ENCODE results near the gene TXNDC12. TPM values are rescaled to one million over a fixed set of nuclear protein-coding genes. Genes with fewer than 3 reads are reported as not detected.
A peak's percentile ranks its signal among the peaks of the same experiment; 100 is the strongest.
"Not testable (repeated sequence)": the region's sequence is repeated elsewhere in the genome, so short reads cannot be mapped to it uniquely, and the experiment has no call there.

Gene TXNDC12
- polyA plus RNA-seq, 3 donors from 2014 or later: 75.1 to 108 (median 78.1) TPM

- H3K27me3 Mint-ChIP-seq (ENCODE audit: low read depth in 3 of 3): peaks cover 8 to 26% (median 8%) of the 10 kb centered on the region in 3 donors
- H3K4me1 Mint-ChIP-seq: peaks cover 38 to 58% of the 10 kb centered on the region in 2 donors
- DNase-seq: no peak
- H3K4me3 Mint-ChIP-seq: peak overlapping the region in 1 of 5 donors; percentile 12
- no peaks in the 10 kb centered on the region for H3K9me3 Mint-ChIP-seq
- no peak overlapping the region for H3K27ac Mint-ChIP-seq
- H3K36me3 Mint-ChIP-seq: peaks cover 11 to 22% (median 11%) of the 10 kb centered on the region in 3 donors
Measured at GRCh38 chr1:52059321-52059720, 4.3 kb upstream of the TXNDC12 start.

- Mint-ChIP-seq H3K27me3 (ENCODE audit: low read depth in 3 of 3) (peaks cover 8 to 24% (median 8%) of the 10 kb centered on the region in 3 donors), H3K27ac (peak overlapping the region; percentile 51 to 99 (median 94)), H3K4me1 (peaks cover 46 to 61% of the 10 kb centered on the region in 2 donors), H3K4me3 (peak overlapping the region; percentile 92 to 96 (median 95)), H3K36me3 (peaks cover 4 to 11% (median 8%) of the 10 kb centered on the region in 3 donors), H3K9me3 (no peaks in the 10 kb centered on the region)
- DNase-seq: no peak
Measured at GRCh38 chr1:52057876-52058415, 3.0 kb upstream of the TXNDC12 start.

- DNase-seq: no peak
- Mint-ChIP-seq H3K4me3 (peak overlapping the region; percentile 92 to 96 (median 95)), H3K4me1 (peaks cover 47 to 68% of the 10 kb centered on the region in 2 donors)
Measured at GRCh38 chr1:52057255-52057654, 2.3 kb upstream of the TXNDC12 start.

GRCh38 chr1:52056937-52057231, 1.9 kb upstream of the TXNDC12 start:
- H3K36me3 Mint-ChIP-seq: peaks cover 4 to 12% (median 8%) of the 10 kb centered on the region in 3 donors
- DNase-seq: peak in 2 of 3 donors; percentile 75 to 77
- peaks cover 47 to 71% of the 10 kb centered on the region in 2 donors for H3K4me1 Mint-ChIP-seq
- peak overlapping the region; percentile 92 to 96 (median 95) for H3K4me3 Mint-ChIP-seq
- peak overlapping the region; percentile 93 to 99 (median 96) for H3K27ac Mint-ChIP-seq
- H3K27me3 Mint-ChIP-seq (ENCODE audit: low read depth in 3 of 3): peaks cover 8 to 24% (median 8%) of the 10 kb centered on the region in 3 donors
- H3K9me3 Mint-ChIP-seq: no peaks in the 10 kb centered on the region

More at GRCh38 chr1:52057255-52057654, 2.3 kb upstream of the TXNDC12 start:
- Mint-ChIP-seq H3K9me3 (no peaks in the 10 kb centered on the region), H3K27ac (peak overlapping the region; percentile 93 to 99 (median 96)), H3K36me3 (peaks cover 4 to 11% (median 6%) of the 10 kb centered on the region in 3 donors), H3K27me3 (ENCODE audit: low read depth in 3 of 3) (peaks cover 8 to 24% (median 8%) of the 10 kb centered on the region in 3 donors)

GRCh38 chr1:52056163-52056936, 1.4 kb upstream of the TXNDC12 start, which contains the start of gene BTF3L4:
Gene BTF3L4, plus strand, starts transcription at chr1:52056295. Its CDS starts 3,553 bp downstream, at chr1:52059848.
- H3K4me1 Mint-ChIP-seq: peaks cover 47 to 71% of the 10 kb centered on the region in 2 donors
- DNase-seq: peak; percentile 85 to 86 (median 85)
- H3K4me3 Mint-ChIP-seq: peak within 1 kb of the TSS; percentile 92 to 99 (median 95)
- H3K9me3 Mint-ChIP-seq: no peaks in the 10 kb centered on the region
- H3K27me3 Mint-ChIP-seq (ENCODE audit: low read depth in 3 of 3): peaks cover 8 to 24% (median 8%) of the 10 kb centered on the region in 3 donors
- H3K27ac Mint-ChIP-seq: peak within 1 kb of the TSS; percentile 93 to 99 (median 96)
- peaks cover 4 to 12% (median 8%) of the 10 kb centered on the region in 3 donors for H3K36me3 Mint-ChIP-seq

GRCh38 chr1:52055866-52056162, 823 bp upstream of the TXNDC12 start:
- Mint-ChIP-seq H3K27me3 (ENCODE audit: low read depth in 3 of 3) (peaks cover 8 to 24% (median 8%) of the 10 kb centered on the region in 3 donors), H3K4me3 (peak overlapping the region; percentile 92 to 99 (median 95)), H3K27ac (peak overlapping the region; percentile 87 to 99 (median 94)), H3K36me3 (peaks cover 4 to 9% (median 7%) of the 10 kb centered on the region in 3 donors), H3K9me3 (no peaks in the 10 kb centered on the region), H3K4me1 (peaks cover 47 to 75% of the 10 kb centered on the region in 2 donors)
- no peak for DNase-seq

- Mint-ChIP-seq H3K36me3 (peaks cover 3 to 6% (median 5%) of the 10 kb centered on the region in 3 donors), H3K4me3 (peak overlapping the region; percentile 92 to 99 (median 95)), H3K9me3 (no peaks in the 10 kb centered on the region), H3K27ac (peak overlapping the region; percentile 87 to 99 (median 94)), H3K4me1 (peaks cover 47 to 74% of the 10 kb centered on the region in 2 donors), H3K27me3 (ENCODE audit: low read depth in 3 of 3) (peaks cover 8 to 22% (median 8%) of the 10 kb centered on the region in 3 donors)
- DNase-seq: no peak
Measured at GRCh38 chr1:52054496-52055065, 410 bp downstream of the TXNDC12 start.

- H3K27ac Mint-ChIP-seq: peak overlapping the region; percentile 46 to 96 (median 92)
Measured at GRCh38 chr1:52053862-52054261, 1.1 kb downstream of the TXNDC12 start.

GRCh38 chr1:52049337-52049736, 5.7 kb downstream of the TXNDC12 start:
- DNase-seq; H3K4me3 Mint-ChIP-seq; H3K27me3 Mint-ChIP-seq (ENCODE audit: low read depth in 3 of 3); H3K27ac Mint-ChIP-seq; H3K9me3 Mint-ChIP-seq: not testable (repeated sequence)
- Mint-ChIP-seq H3K36me3 (peaks cover 7 to 15% (median 14%) of the 10 kb centered on the region in 3 donors), H3K4me1 (peaks cover 13 to 31% of the 10 kb centered on the region in 2 donors)

More at GRCh38 chr1:52053862-52054261, 1.1 kb downstream of the TXNDC12 start:
- Mint-ChIP-seq H3K4me3 (peak overlapping the region; percentile 92 to 99 (median 95)), H3K27me3 (ENCODE audit: low read depth in 3 of 3) (peaks cover 8 to 22% (median 8%) of the 10 kb centered on the region in 3 donors), H3K36me3 (peaks cover 3 to 6% (median 5%) of the 10 kb centered on the region in 3 donors), H3K4me1 (peaks cover 43 to 71% of the 10 kb centered on the region in 2 donors), H3K9me3 (no peaks in the 10 kb centered on the region)
- no peak for DNase-seq

- H3K4me1 Mint-ChIP-seq; H3K4me3 Mint-ChIP-seq; H3K9me3 Mint-ChIP-seq; DNase-seq; H3K27me3 Mint-ChIP-seq (ENCODE audit: low read depth in 3 of 3): not testable (repeated sequence)
- Mint-ChIP-seq H3K36me3 (peaks cover 8 to 21% (median 10%) of the 10 kb centered on the region in 3 donors), H3K27ac (peak overlapping the region in 1 of 6 donors; percentile 67)
Measured at GRCh38 chr1:52045666-52046195, 9.3 kb downstream of the TXNDC12 start.

GRCh38 chr1:52045236-52045635, 9.8 kb downstream of the TXNDC12 start:
- peaks cover 3 to 4% of the 10 kb centered on the region in 2 donors for H3K4me1 Mint-ChIP-seq
- H3K36me3 Mint-ChIP-seq: peaks cover 8 to 21% (median 10%) of the 10 kb centered on the region in 3 donors
- no peaks in the 10 kb centered on the region for H3K27me3 Mint-ChIP-seq (ENCODE audit: low read depth in 3 of 3)
- no peak overlapping the region for H3K27ac Mint-ChIP-seq
- no peak for DNase-seq
- no peaks in the 10 kb centered on the region for H3K9me3 Mint-ChIP-seq
- no peak overlapping the region for H3K4me3 Mint-ChIP-seq

GRCh38 chr1:52041551-52042185, 13.3 kb downstream of the TXNDC12 start:
- H3K9me3 Mint-ChIP-seq: no peaks in the 10 kb centered on the region
- DNase-seq: no peak
- H3K27me3 Mint-ChIP-seq (ENCODE audit: low read depth in 3 of 3): peaks cover 0 to 2% (median 0%) of the 10 kb centered on the region in 3 donors
- peaks cover 0 to 4% of the 10 kb centered on the region in 2 donors for H3K4me1 Mint-ChIP-seq
- H3K4me3 Mint-ChIP-seq: no peak overlapping the region
- H3K27ac Mint-ChIP-seq: no peak overlapping the region
- peaks cover 8 to 31% (median 11%) of the 10 kb centered on the region in 3 donors for H3K36me3 Mint-ChIP-seq

- H3K36me3 Mint-ChIP-seq: peaks cover 4 to 24% (median 8%) of the 10 kb centered on the region in 3 donors
Measured at GRCh38 chr1:52037909-52038308, 17.1 kb downstream of the TXNDC12 start.

More at GRCh38 chr1:52037909-52038308, 17.1 kb downstream of the TXNDC12 start:
- peaks cover 8 to 14% of the 10 kb centered on the region in 2 donors for H3K4me1 Mint-ChIP-seq
- peaks cover 2 to 8% (median 7%) of the 10 kb centered on the region in 3 donors for H3K27me3 Mint-ChIP-seq (ENCODE audit: low read depth in 3 of 3)
- H3K27ac Mint-ChIP-seq: no peak overlapping the region
- no peak for DNase-seq
- no peaks in the 10 kb centered on the region for H3K9me3 Mint-ChIP-seq
- no peak overlapping the region for H3K4me3 Mint-ChIP-seq
